Measurements from ENCODE around the gene SASS6.

Gene SASS6

GRCh38 chr1:100036718-100037655 is 95.7 kb downstream of the SASS6 start:
- CTCF ChIA-PET, result interaction anchor here (0.6 to 1.1 kb wide), 4 partner anchors 178 to 426 kb away, joined by 3 to 4 read pairs (median 3); partner anchors contain the start of gene FRRS1
- H3K4me1 ChIP-seq (ENCODE audit: control insufficient read depth, insufficient read depth, low read length), result no peaks in the 10 kb centered on the region
- H3K4me3 ChIP-seq (ENCODE audit: low read depth, low read length), result peak overlapping the region; percentile 87
- H3K36me3 ChIP-seq (ENCODE audit: control insufficient read depth in 2 of 2, insufficient read depth in 1 of 2, low read length in 2 of 2), result no peaks in the 10 kb centered on the region
- no peak for TF ChIP-seq WT1 (tag by site-specific recombination; IDR thresholded peaks at IDR 0.05)
- peak; percentile 93 for TF ChIP-seq ZBTB48 (tag by site-specific recombination; IDR thresholded peaks at IDR 0.05)
- no peak for TF ChIP-seq BCL11A (tag by site-specific recombination; IDR thresholded peaks at IDR 0.05; ENCODE audit: low read depth)
- TF ChIP-seq MZF1 (tag by site-specific recombination; IDR thresholded peaks at IDR 0.05; ENCODE audit: borderline replicate concordance), result peak; percentile 22; the same call in 1 of the 2 replicates
- TF ChIP-seq SP2 (tag by site-specific recombination; IDR thresholded peaks at IDR 0.05), result peak; percentile 30
- peak; percentile 22; the same call in 1 of the 2 replicates for TF ChIP-seq IKZF3 (tag by site-specific recombination; IDR thresholded peaks at IDR 0.05)
- no peak for TF ChIP-seq ZSCAN18 (tag by site-specific recombination; IDR thresholded peaks at IDR 0.05)
- TF ChIP-seq, protein P1, sequence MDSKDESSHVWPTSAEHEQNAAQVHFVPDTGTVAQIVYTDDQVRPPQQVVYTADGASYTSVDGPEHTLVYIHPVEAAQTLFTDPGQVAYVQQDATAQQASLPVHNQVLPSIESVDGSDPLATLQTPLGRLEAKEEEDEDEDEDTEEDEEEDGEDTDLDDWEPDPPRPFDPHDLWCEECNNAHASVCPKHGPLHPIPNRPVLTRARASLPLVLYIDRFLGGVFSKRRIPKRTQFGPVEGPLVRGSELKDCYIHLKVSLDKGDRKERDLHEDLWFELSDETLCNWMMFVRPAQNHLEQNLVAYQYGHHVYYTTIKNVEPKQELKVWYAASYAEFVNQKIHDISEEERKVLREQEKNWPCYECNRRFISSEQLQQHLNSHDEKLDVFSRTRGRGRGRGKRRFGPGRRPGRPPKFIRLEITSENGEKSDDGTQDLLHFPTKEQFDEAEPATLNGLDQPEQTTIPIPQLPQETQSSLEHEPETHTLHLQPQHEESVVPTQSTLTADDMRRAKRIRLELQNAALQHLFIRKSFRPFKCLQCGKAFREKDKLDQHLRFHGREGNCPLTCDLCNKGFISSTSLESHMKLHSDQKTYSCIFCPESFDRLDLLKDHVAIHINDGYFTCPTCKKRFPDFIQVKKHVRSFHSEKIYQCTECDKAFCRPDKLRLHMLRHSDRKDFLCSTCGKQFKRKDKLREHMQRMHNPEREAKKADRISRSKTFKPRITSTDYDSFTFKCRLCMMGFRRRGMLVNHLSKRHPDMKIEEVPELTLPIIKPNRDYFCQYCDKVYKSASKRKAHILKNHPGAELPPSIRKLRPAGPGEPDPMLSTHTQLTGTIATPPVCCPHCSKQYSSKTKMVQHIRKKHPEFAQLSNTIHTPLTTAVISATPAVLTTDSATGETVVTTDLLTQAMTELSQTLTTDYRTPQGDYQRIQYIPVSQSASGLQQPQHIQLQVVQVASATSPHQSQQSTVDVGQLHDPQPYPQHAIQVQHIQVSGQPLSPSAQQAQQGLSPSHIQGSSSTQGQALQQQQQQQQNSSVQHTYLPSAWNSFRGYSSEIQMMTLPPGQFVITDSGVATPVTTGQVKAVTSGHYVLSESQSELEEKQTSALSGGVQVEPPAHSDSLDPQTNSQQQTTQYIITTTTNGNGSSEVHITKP (tag by site-specific recombination; IDR thresholded peaks at IDR 0.05), result 0 out of 2 replicates have a peak, but pooled peaks have one; percentile 12
- TF ChIP-seq ZBTB17 (tag by site-specific recombination; IDR thresholded peaks at IDR 0.05), result peak; percentile 57
- TF ChIP-seq RBAK (tag by site-specific recombination; IDR thresholded peaks at IDR 0.05), result peak; percentile 78; the same call in 1 of the 2 replicates
- 0 out of 2 replicates have a peak, but pooled peaks have one; percentile 18 for TF ChIP-seq YY1 (tag by site-specific recombination; IDR thresholded peaks at IDR 0.05)
- TF ChIP-seq ZNF837 (tag by site-specific recombination; IDR thresholded peaks at IDR 0.05), result no peak
- no peak for TF ChIP-seq ZNF266 (tag by site-specific recombination; IDR thresholded peaks at IDR 0.05; ENCODE audit: low read depth)
- peak; percentile 21 for TF ChIP-seq SETDB1 (IDR thresholded peaks at IDR 0.05; ENCODE audit: insufficient read length, low read length)
- H3K9me3 ChIP-seq (ENCODE audit: control insufficient read depth, insufficient read depth, low read depth, low read length), result no peaks in the 10 kb centered on the region
- POLR2A ChIA-PET, result interaction anchor here (1.1 to 1.6 kb wide), 3 partner anchors 67 to 229 kb away, joined by 3 to 11 read pairs (median 5); partner anchors contain the start of genes RTCA and SLC35A3
- H3K27ac ChIP-seq (ENCODE audit: extremely low read depth, low read depth, low read length), result peak overlapping the region; percentile 96; the same call in 1 of the 2 replicates

DNA sequence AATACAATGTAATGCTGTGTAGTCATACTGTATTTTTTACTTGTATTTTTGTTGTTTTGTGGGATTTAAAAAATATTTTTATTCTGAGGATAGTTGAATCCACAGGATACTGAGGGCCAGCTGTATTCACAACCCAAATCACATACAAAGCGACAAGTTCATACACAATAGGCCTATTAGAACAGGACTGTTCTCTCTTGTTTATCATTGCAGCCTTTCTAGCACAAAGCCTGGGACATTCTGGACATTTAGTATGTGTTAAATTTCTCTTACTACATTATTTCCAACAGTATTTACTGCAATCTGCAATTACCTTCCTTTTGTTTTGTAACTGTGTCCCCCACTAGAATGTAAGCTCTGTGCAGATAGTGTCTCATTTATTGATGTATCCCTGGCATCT is 97.5 kb downstream of the SASS6 start:
- H3K4me3 ChIP-seq (ENCODE audit: low read depth, low read length), result no peak overlapping the region
- H3K9me3 ChIP-seq (ENCODE audit: control insufficient read depth, insufficient read depth, low read depth, low read length), result no peaks in the 10 kb centered on the region
- H3K27ac ChIP-seq (ENCODE audit: extremely low read depth, low read depth, low read length), result no peak overlapping the region
- no peaks in the 10 kb centered on the region for H3K36me3 ChIP-seq (ENCODE audit: control insufficient read depth in 2 of 2, insufficient read depth in 1 of 2, low read length in 2 of 2)
- ChIA-PET POLR2A (no interaction called here), CTCF (interaction anchor here (0.8 to 1.4 kb wide), 4 partner anchors 116 to 420 kb away, joined by 3 to 5 read pairs (median 3); no protein-coding TSS in a partner anchor)
- TF ChIP-seq ZNF677 (tag by site-specific recombination; IDR thresholded peaks at IDR 0.05) (no peak), SCRT2 (tag by site-specific recombination; IDR thresholded peaks at IDR 0.05) (0 out of 2 replicates have a peak, but pooled peaks have one; percentile 36)
- no peaks in the 10 kb centered on the region for H3K4me1 ChIP-seq (ENCODE audit: control insufficient read depth, insufficient read depth, low read length)

Data from HEK293 (cell line).